Thyroid gland (tissue), 4 donors: ENCODE measurements around the gene NSMCE1. TPM values are rescaled to one million over a fixed set of nuclear protein-coding genes. Genes with fewer than 3 reads are reported as not detected.

Source experiments
- DNase-seq, 2 donors: peaks; one replicate each; pipeline ENCODE4 v3.0.0-alpha.2; 2019
- H3K27ac ChIP-seq, 3 donors: fragments of 200-600 bp; sonication (generic); 1 replicate in 2 of 3; 2 replicates in 1 of 3; pipeline ENCODE4 v1.5.1; 2016 to 2019; ENCODE audit warnings: mild to moderate bottlenecking in 1 of 3, moderate library complexity in 1 of 3
- H3K27me3 ChIP-seq: fragments of 200-600 bp; sonication (generic); one replicate; pipeline ENCODE4 v1.5.1; 2019
- H3K36me3 ChIP-seq, 2 donors: fragments of 200-600 bp; sonication (generic); one replicate each; pipeline ENCODE4 v1.5.1; 2016 to 2019
- H3K4me1 ChIP-seq, 2 donors: fragments of 200-600 bp; sonication (generic); one replicate each; pipeline ENCODE4 v1.5.1; 2017 to 2019
- H3K4me3 ChIP-seq, 3 donors: fragments of 200-600 bp; sonication (generic); replicated peaks in 1 of 3; 1 replicate in 2 of 3; 2 replicates in 1 of 3; pipeline ENCODE4 v1.5.1; 2016; ENCODE audit warnings: mild to moderate bottlenecking in 1 of 3
- H3K9me3 ChIP-seq: fragments of 200-600 bp; sonication (generic); one replicate; pipeline ENCODE4 v1.5.1; 2017
- POLR2A ChIP-seq, 2 donors: fragments of 450-650 bp; IDR thresholded peaks; one replicate each; pipeline ENCODE4 v1.6.1; 2017; ENCODE audit warnings: antibody characterized with exemption in 2 of 2, mild to moderate bottlenecking in 2 of 2, moderate library complexity in 1 of 2
- WGBS, 2 donors: methylation state at CpG; one replicate each; pipeline ENCODE4 v1.1.5; 2017; 5-methylcytosine and 5-hydroxymethylcytosine counted together
- intact Hi-C: fragments of 100-400 bp; cut with DNase I; formaldehyde crosslinking; loops from one replicate; pipeline ENCODE4 v1.15.1; 2023
- total RNA-seq, 4 donors: library from RNA; depleted of rRNA; stranded (reverse); fragments of >200 nt; gene quantifications; one replicate each; pipeline ENCODE4 v1.2.3, GENCODE V29; 2016
- TF ChIP-seq, protein P1 (sequence below), 6 experiments: fragments of 200-600 bp in 3 of 6; fragments of 450-650 bp in 3 of 6; sonication (generic) in 3 of 6; IDR thresholded peaks; one replicate each; pipeline ENCODE4 v1.5.1; 2016 to 2019; ENCODE audit warnings: antibody characterized with exemption in 6 of 6, mild to moderate bottlenecking in 2 of 6, inconsistent platforms in 1 of 6, moderate library complexity in 1 of 6

The NSMCE1 gene
- total RNA-seq, 4 donors from 2014 or later, result 40.5 to 52.6 (median 48.8) TPM

DNA sequence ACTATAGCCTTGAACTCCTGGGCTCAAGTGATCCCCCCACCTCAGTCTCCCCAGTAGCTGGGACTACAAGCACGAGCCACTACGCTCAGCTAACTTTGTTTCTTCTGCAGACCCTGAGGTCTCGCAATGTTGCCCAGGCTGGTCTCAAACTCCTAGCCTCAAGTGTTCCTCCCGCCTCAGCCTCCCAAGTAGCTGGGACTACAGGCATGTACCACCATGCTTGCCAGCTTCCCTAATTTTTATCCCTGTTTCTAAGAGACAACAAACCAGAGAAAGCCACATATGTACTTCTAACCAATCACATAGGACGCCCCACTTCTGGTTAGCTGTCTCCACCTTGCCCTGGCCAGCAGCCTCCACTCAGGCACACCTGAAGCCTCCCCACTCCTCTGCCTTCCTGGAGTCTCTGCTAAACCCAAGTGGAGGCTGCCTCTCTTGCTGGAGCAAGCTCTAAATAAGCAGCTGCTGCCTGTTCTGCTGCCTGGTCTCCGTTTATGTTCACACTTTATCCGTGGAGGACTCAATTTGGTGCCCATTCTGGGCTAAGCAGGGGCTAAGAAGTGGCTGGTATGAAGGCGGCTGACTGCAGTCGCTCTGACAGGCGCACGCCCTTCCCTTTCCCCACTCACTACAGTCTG, 24.7 kb downstream of the NSMCE1 start:
- no peak for DNase-seq
- TF ChIP-seq POLR2A (IDR thresholded peaks at IDR 0.05), result no peak
- H3K9me3 ChIP-seq, result no peaks in the 10 kb centered on the region
- H3K27ac ChIP-seq, result peak overlapping the region in 2 of 3 donors; percentile 49 to 65
- no peak overlapping the region for H3K4me3 ChIP-seq
- peaks cover 27 to 54% of the 10 kb centered on the region in 2 donors for H3K4me1 ChIP-seq
- WGBS, 2 donors, result 94 to 97% methylated on average over 11 of the region's 11 CpGs
- no peaks in the 10 kb centered on the region for H3K27me3 ChIP-seq
- no peaks in the 10 kb centered on the region for H3K36me3 ChIP-seq
- intact Hi-C loops, result loop anchor here (5.0 kb wide), 1 partner anchor 83 kb away; no protein-coding TSS in a partner anchor

- Histone ChIP-seq H3K4me3 (no peak overlapping the region), H3K27me3 (no peaks in the 10 kb centered on the region), H3K36me3 (no peaks in the 10 kb centered on the region), H3K4me1 (peaks cover 27 to 59% of the 10 kb centered on the region in 2 donors), H3K9me3 (no peaks in the 10 kb centered on the region), H3K27ac (peak overlapping the region in 2 of 3 donors; percentile 49 to 53)
- DNase-seq, result peak in 1 of 2 donors; percentile 29
- intact Hi-C loops, result loop anchor here (5.0 kb wide), 1 partner anchor 84 kb away; no protein-coding TSS in a partner anchor
- WGBS, 2 donors, result 61 to 70% methylated on average over 13 of the region's 13 CpGs
- TF ChIP-seq, protein P1, sequence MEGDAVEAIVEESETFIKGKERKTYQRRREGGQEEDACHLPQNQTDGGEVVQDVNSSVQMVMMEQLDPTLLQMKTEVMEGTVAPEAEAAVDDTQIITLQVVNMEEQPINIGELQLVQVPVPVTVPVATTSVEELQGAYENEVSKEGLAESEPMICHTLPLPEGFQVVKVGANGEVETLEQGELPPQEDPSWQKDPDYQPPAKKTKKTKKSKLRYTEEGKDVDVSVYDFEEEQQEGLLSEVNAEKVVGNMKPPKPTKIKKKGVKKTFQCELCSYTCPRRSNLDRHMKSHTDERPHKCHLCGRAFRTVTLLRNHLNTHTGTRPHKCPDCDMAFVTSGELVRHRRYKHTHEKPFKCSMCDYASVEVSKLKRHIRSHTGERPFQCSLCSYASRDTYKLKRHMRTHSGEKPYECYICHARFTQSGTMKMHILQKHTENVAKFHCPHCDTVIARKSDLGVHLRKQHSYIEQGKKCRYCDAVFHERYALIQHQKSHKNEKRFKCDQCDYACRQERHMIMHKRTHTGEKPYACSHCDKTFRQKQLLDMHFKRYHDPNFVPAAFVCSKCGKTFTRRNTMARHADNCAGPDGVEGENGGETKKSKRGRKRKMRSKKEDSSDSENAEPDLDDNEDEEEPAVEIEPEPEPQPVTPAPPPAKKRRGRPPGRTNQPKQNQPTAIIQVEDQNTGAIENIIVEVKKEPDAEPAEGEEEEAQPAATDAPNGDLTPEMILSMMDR (IDR thresholded peaks at IDR 0.05), result no peak
- TF ChIP-seq POLR2A (IDR thresholded peaks at IDR 0.05), result no peak
These were observed 25.5 kb downstream of the NSMCE1 start for GRCh38 chr16:27242868-27243590.

DNA sequence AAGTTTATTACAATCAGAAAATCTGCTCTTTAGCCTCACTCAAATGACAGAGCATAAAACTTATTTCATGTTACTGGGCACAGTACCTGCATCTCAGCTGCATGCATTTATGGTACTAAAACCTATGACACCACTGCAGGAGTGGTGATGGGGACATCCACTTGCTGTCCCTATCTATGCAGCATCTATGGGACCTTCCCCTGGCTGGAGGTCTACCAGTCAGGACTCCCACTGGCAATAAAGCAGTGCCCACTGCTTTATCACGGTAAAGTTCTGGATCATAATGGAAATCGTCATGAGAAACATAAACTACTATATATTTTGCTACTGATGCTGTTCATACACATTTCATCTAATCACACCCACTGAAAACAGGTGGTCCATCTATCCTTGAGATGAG, 26.2 kb downstream of the NSMCE1 start:
- peaks cover 27 to 65% of the 10 kb centered on the region in 2 donors for H3K4me1 ChIP-seq
- DNase-seq, result no peak
- no peaks in the 10 kb centered on the region for H3K27me3 ChIP-seq
- intact Hi-C loops, result loop anchor here (5.0 kb wide), 1 partner anchor 85 kb away; no protein-coding TSS in a partner anchor
- H3K9me3 ChIP-seq, result no peaks in the 10 kb centered on the region
- no peak overlapping the region for H3K4me3 ChIP-seq
- no peaks in the 10 kb centered on the region for H3K36me3 ChIP-seq
- no peak for TF ChIP-seq POLR2A (IDR thresholded peaks at IDR 0.05)
- TF ChIP-seq, protein P1 (IDR thresholded peaks at IDR 0.05), result no peak
- peak overlapping the region in 2 of 3 donors; percentile 49 to 53 for H3K27ac ChIP-seq
- 79 to 87% methylated on average over 2 of the region's 2 CpGs for WGBS, 2 donors

- TF ChIP-seq POLR2A (IDR thresholded peaks at IDR 0.05), result no peak
- TF ChIP-seq, protein P1 (IDR thresholded peaks at IDR 0.05), result no peak
- Histone ChIP-seq H3K9me3 (no peaks in the 10 kb centered on the region), H3K27me3 (no peaks in the 10 kb centered on the region), H3K36me3 (no peaks in the 10 kb centered on the region), H3K4me1 (peaks cover 26 to 72% of the 10 kb centered on the region in 2 donors), H3K27ac (peak overlapping the region; percentile 15 to 54 (median 42)), H3K4me3 (no peak overlapping the region)
- intact Hi-C loops, result loop anchor here (5.0 kb wide), 1 partner anchor 86 kb away; no protein-coding TSS in a partner anchor
- WGBS, 2 donors, result 73 to 79% methylated on average over 13 of the region's 13 CpGs
- no peak for DNase-seq
These were observed 26.9 kb downstream of the NSMCE1 start for GRCh38 chr16:27241658-27242057.

GRCh38 chr16:27240948-27241531, 27.5 kb downstream of the NSMCE1 start:
- 66 to 87% methylated on average over 6 of the region's 6 CpGs for WGBS, 2 donors
- DNase-seq, result no peak
- TF ChIP-seq, protein P1 (IDR thresholded peaks at IDR 0.05), result no peak
- no peak for TF ChIP-seq POLR2A (IDR thresholded peaks at IDR 0.05)
- peak overlapping the region; percentile 15 to 54 (median 42) for H3K27ac ChIP-seq
- no peaks in the 10 kb centered on the region for H3K36me3 ChIP-seq
- no peaks in the 10 kb centered on the region for H3K9me3 ChIP-seq
- H3K27me3 ChIP-seq, result no peaks in the 10 kb centered on the region
- H3K4me3 ChIP-seq, result no peak overlapping the region
- H3K4me1 ChIP-seq, result peaks cover 21 to 68% of the 10 kb centered on the region in 2 donors
- intact Hi-C loops, result loop anchor here (5.0 kb wide), 1 partner anchor 86 kb away; no protein-coding TSS in a partner anchor
